Lung (tissue), 12 donors: ENCODE data around the gene HDAC1. TPM values are rescaled to one million over a fixed set of nuclear protein-coding genes. Genes with fewer than 3 reads are reported as not detected.

Source experiments
- ATAC-seq: fragments of 200-7000 bp; cut with Tn5 transposase; one replicate; pipeline ENCODE4 v1.9.1; 2020; ENCODE audit warnings: moderate number of reproducible peaks; ENCODE audit not compliant: insufficient read depth, low FRiP score
- DNase-seq, 3 donors: peaks; one replicate each; pipeline ENCODE4 v3.0.0-alpha.2; 2013 to 2017
- H3K27ac ChIP-seq, 2 donors: one replicate each; pipeline ENCODE4 v1.5.1; 2013; ENCODE audit warnings: mild to moderate bottlenecking in 2 of 2, moderate library complexity in 2 of 2, control low read depth in 1 of 2, inconsistent platforms in 1 of 2, low read depth in 1 of 2, low read length in 1 of 2
- H3K27me3 ChIP-seq, 3 donors: one replicate each; pipeline ENCODE4 v1.5.1; 2013; ENCODE audit warnings: low read length in 2 of 3; ENCODE audit not compliant: control insufficient read depth in 3 of 3, insufficient read depth in 3 of 3
- H3K36me3 ChIP-seq, 4 donors: one replicate each; pipeline ENCODE4 v1.5.1; 2013; ENCODE audit warnings: low read length in 4 of 4, mild to moderate bottlenecking in 1 of 4, moderate library complexity in 1 of 4; ENCODE audit not compliant: control insufficient read depth in 4 of 4, insufficient read depth in 4 of 4
- H3K4me1 ChIP-seq, 5 donors: one replicate each; pipeline ENCODE4 v1.5.1; 2013; ENCODE audit warnings: low read length in 5 of 5, mild to moderate bottlenecking in 2 of 5, moderate library complexity in 1 of 5; ENCODE audit not compliant: control insufficient read depth in 5 of 5, insufficient read depth in 5 of 5
- H3K4me3 ChIP-seq: one replicate; pipeline ENCODE4 v1.5.1; 2013; ENCODE audit warnings: mild to moderate bottlenecking, control low read depth, moderate library complexity
- H3K9ac ChIP-seq, 2 donors: one replicate each; pipeline ENCODE4 v1.5.1; 2013; ENCODE audit warnings: low read length in 2 of 2, control low read depth in 1 of 2; ENCODE audit not compliant: insufficient read depth in 1 of 2
- H3K9me3 ChIP-seq, 4 donors: one replicate each; pipeline ENCODE4 v1.5.1; 2013; ENCODE audit warnings: low read length in 3 of 4, mild to moderate bottlenecking in 1 of 4, moderate library complexity in 1 of 4; ENCODE audit not compliant: control insufficient read depth in 4 of 4, insufficient read depth in 3 of 4
- whole genome bisulfite sequencing, 2 donors: extraction: QIAGEN DNeasy Blood & Tissue Kit; methylation state at CpG; one replicate each; pipeline ENCODE4 v1.1.7; 2013; 5-methylcytosine and 5-hydroxymethylcytosine counted together
- polyA plus RNA-seq, 2 donors: library from polyadenylated mRNA; stranded (reverse); fragments of 200-250 nt; gene quantifications; one replicate each; pipeline ENCODE4 v1.2.1, GENCODE V29; 2013
- total RNA-seq, 2 donors: library from RNA; depleted of rRNA in 1 of 2; stranded (reverse); fragments of >200 nt in 1 of 2; gene quantifications; one replicate each; pipeline ENCODE4 v1.2.1, GENCODE V29; 2014 to 2021
- TF ChIP-seq, protein P1 (sequence below): IDR thresholded peaks from 2 replicates; pipeline ENCODE4 v1.5.1; 2012; ENCODE audit warnings: mild to moderate bottlenecking; ENCODE audit errors: control extremely low read depth, extremely low read depth
- donor health status: control.
- donor health status: control.
- donor health status: Bipolar disorder and iron deficiency.
- donor health status: healthy.
- donor health status: DM: yes; HTN: yes; CAD: no.

The HDAC1 gene
- total and polyA plus RNA-seq, 4 donors: 47.3 to 90.4 (median 72.5) TPM

DNA sequence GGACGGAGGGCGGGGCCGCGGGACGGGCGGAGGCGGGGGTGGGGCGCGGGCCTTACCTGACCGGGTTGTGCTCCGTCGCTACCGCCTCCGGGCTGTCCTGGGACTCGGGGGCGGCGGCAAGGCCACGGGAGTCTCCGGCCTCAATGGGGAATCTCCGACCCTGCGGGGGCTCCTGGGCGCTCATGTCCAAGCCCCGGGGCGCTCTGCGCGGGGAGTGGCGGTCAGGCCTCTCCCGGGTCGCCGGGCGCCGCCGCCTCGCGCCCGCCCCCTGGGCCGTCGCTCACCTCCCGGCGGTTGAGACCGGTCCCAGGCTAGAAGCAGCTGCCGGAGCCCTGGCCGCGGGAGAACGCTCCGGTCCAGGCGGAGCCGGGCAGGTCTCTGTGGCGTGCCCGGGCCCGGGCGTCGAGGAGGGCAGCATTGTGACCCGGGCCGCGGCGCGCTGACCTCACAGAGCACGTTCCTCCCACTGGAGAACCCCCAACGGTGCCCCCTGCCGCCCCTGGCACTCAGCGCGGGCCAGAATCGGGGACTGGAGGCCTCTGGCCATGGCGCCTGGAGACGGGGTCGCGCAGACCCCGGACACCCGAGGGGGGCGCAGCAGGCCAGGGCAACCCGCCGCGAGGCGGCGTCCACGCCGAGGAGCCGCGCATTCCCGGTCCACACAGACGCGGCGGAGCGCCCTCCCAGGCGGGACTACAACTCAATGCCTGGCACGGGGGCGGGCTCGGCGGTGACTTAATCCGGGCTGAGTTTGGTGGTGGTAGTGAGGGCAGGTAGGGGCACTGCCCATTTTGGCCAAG is 70.0 kb downstream of the HDAC1 start:
- no peak overlapping the region for H3K9ac ChIP-seq
- 1 to 5% methylated on average over 58 to 91 of the region's 91 CpGs for WGBS, 2 donors
- no peaks in the 10 kb centered on the region for H3K9me3 ChIP-seq
- ATAC-seq (peak; percentile 59), DNase-seq (peak; percentile 68 to 80 (median 71))
- H3K27me3 ChIP-seq: no peaks in the 10 kb centered on the region
- peak overlapping the region; percentile 10 for H3K4me3 ChIP-seq
- no peak overlapping the region for H3K27ac ChIP-seq
- H3K36me3 ChIP-seq: peaks cover 9 to 23% (median 19%) of the 10 kb centered on the region in 4 donors
- TF ChIP-seq, protein P1, sequence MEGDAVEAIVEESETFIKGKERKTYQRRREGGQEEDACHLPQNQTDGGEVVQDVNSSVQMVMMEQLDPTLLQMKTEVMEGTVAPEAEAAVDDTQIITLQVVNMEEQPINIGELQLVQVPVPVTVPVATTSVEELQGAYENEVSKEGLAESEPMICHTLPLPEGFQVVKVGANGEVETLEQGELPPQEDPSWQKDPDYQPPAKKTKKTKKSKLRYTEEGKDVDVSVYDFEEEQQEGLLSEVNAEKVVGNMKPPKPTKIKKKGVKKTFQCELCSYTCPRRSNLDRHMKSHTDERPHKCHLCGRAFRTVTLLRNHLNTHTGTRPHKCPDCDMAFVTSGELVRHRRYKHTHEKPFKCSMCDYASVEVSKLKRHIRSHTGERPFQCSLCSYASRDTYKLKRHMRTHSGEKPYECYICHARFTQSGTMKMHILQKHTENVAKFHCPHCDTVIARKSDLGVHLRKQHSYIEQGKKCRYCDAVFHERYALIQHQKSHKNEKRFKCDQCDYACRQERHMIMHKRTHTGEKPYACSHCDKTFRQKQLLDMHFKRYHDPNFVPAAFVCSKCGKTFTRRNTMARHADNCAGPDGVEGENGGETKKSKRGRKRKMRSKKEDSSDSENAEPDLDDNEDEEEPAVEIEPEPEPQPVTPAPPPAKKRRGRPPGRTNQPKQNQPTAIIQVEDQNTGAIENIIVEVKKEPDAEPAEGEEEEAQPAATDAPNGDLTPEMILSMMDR: peak; percentile 20
- peaks cover 0 to 13% (median 5%) of the 10 kb centered on the region in 5 donors for H3K4me1 ChIP-seq

DNA sequence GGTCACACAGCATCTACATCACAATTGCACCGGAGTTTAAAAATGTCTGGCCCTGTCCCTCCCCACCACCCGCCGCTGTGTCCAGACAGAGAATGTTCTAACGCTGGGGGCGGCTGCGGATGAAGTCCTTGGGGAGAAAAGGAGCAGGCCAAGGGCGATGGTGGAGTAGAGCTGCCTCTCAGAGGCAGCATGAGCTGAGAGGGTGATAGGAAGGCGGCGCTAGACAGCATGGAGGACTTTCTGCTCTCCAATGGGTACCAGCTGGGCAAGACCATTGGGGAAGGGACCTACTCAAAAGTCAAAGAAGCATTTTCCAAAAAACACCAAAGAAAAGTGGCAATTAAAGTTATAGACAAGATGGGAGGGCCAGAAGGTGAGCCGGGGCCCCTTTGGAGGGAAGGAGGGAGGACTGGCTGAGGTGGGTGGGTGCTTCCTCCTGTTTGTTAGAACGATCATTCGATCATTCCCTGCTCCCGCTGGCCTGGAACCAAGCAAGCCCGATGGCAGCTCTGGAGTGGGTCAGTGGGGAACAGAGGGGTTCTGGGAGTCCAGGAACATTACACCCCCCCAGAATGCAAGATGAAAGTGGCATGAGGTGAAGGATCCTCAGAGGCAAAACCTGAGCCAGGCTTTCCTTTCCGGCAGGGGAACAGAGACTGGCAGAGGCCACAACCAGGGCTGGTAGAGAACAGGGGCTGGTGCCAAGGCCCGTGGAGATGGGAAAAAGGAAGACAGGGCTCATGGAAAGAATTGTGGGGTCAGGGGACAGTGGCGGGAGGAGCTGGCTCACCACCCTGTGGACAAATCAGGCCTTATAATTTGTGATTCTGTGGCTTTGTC is 70.8 kb downstream of the HDAC1 start, which contains the start of the genes FAM229A and TSSK3:
TSS of gene FAM229A (minus strand) at position 12 of the 840 bp plus-strand sequence. CDS start 394 bp downstream, outside the sequence.
TSS of gene TSSK3 (plus strand) at position 66 of the 840 bp plus-strand sequence. CDS start at position 229, 163 bp downstream.
- H3K27me3 ChIP-seq: no peaks in the 10 kb centered on the region
- TF ChIP-seq, protein P1: no peak
- H3K36me3 ChIP-seq: peaks cover 15 to 31% (median 26%) of the 10 kb centered on the region in 4 donors
- ATAC-seq (no peak), DNase-seq (no peak)
- no peaks in the 10 kb centered on the region for H3K9me3 ChIP-seq
- peaks cover 0 to 13% (median 5%) of the 10 kb centered on the region in 5 donors for H3K4me1 ChIP-seq
- peak within 1 kb of the TSS; percentile 10 for H3K4me3 ChIP-seq
- no peak within 1 kb of the TSS for H3K27ac ChIP-seq
- H3K9ac ChIP-seq: no peak within 1 kb of the TSS
- 69 to 72% methylated on average over 17 of the region's 17 CpGs for WGBS, 2 donors

DNA sequence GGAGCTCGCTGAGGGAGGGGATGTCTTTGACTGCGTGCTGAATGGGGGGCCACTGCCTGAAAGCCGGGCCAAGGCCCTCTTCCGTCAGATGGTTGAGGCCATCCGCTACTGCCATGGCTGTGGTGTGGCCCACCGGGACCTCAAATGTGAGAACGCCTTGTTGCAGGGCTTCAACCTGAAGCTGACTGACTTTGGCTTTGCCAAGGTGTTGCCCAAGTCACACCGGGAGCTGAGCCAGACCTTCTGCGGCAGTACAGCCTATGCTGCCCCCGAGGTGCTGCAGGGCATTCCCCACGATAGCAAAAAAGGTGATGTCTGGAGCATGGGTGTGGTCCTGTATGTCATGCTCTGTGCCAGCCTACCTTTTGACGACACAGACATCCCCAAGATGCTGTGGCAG is 71.8 kb downstream of the HDAC1 start:
- no peak overlapping the region for H3K9ac ChIP-seq
- no peaks in the 10 kb centered on the region for H3K27me3 ChIP-seq
- H3K9me3 ChIP-seq: no peaks in the 10 kb centered on the region
- TF ChIP-seq, protein P1: no peak
- peaks cover 16 to 39% (median 32%) of the 10 kb centered on the region in 4 donors for H3K36me3 ChIP-seq
- no peak overlapping the region for H3K27ac ChIP-seq
- H3K4me3 ChIP-seq: no peak overlapping the region
- ATAC-seq (no peak), DNase-seq (no peak)
- peaks cover 0 to 13% (median 5%) of the 10 kb centered on the region in 5 donors for H3K4me1 ChIP-seq
- WGBS, 2 donors: 86 to 92% methylated on average over 12 of the region's 12 CpGs
